ENCODE data around the gene GAS6. TPM values are rescaled to one million over a fixed set of nuclear protein-coding genes. Genes with fewer than 3 reads are reported as not detected.

The GAS6 gene
- total RNA-seq, 1 experiment from 2014 or later = 49.4 TPM

DNA sequence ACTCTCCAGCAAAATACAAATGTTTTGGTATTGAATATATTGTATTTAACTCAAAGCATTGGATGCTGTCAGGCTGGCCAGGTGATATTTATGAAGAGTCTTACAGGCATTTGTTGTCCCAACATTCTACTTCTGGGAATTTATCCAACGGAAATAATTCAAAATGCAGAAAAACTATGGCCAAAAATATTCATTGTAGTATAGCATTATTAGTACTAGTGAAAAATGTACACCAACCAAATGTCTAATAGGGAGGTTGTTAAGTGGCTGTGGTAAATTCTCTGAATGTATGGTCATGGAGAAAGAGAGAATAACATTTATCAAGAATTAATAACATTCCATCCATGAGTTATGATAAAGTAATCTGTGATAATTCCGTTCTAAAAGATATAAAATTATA lies 38.6 kb upstream of the GAS6 start:
- ChIA-PET RAD21 (ENCODE audit: low non-redundant PET in 1 of 2, low total read pairs in 2 of 2, uncharacterized antibody in 2 of 2, unreplicated experiment in 2 of 2) (no interaction called here), CTCF (no interaction called here), POLR2A (no interaction called here)
- no peaks in the 10 kb centered on the region for H3K9me2 ChIP-seq (ENCODE audit: insufficient read depth)
- H3K9me3 ChIP-seq (ENCODE audit: control insufficient read depth in 1 of 2, insufficient read depth in 1 of 2, low read depth in 1 of 2, low read length in 2 of 2) = no peaks in the 10 kb centered on the region
- no peak for ATAC-seq
- no peaks in the 10 kb centered on the region for H3K79me2 ChIP-seq (ENCODE audit: insufficient read depth, low read length)
- H3K4me2 ChIP-seq (ENCODE audit: low read length) = no peak overlapping the region
- intact Hi-C loops (cut with micrococcal nuclease) = no loop called here
- H4K20me1 ChIP-seq (ENCODE audit: insufficient read depth) = no peaks in the 10 kb centered on the region
- no peaks in the 10 kb centered on the region for H3K36me3 ChIP-seq (ENCODE audit: control insufficient read depth in 1 of 2, insufficient read depth in 2 of 2, low read length in 2 of 2)
- DNase-seq (ENCODE audit: low read depth, low spot score) = no peak
- H3K4me3 ChIP-seq (replicated peaks in 1 of 2; ENCODE audit: low read depth in 1 of 2, low read length in 2 of 2) = no peak overlapping the region
- H3K4me1 ChIP-seq (ENCODE audit: control insufficient read depth in 1 of 2, insufficient read depth in 2 of 2, low read length in 2 of 2) = peaks cover 0 to 6% of the 10 kb centered on the region in 2 experiments; a peak in 3 of 4 replicates
- BruUV-seq (replicated peaks) = no TSS peak
- TF ChIP-seq, protein P1, sequence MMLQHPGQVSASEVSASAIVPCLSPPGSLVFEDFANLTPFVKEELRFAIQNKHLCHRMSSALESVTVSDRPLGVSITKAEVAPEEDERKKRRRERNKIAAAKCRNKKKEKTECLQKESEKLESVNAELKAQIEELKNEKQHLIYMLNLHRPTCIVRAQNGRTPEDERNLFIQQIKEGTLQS (IDR thresholded peaks at IDR 0.05) = no peak
- TF ChIP-seq TCF7L2 (IDR thresholded peaks at IDR 0.05; ENCODE audit: borderline replicate concordance, extremely low read depth, insufficient read depth, insufficient read length) = no peak
- no peak for TF ChIP-seq SP1 (IDR thresholded peaks at IDR 0.05; ENCODE audit: low read depth)
- no peak for TF ChIP-seq SRF (IDR thresholded peaks at IDR 0.05; ENCODE audit: low read depth)
- no peak for TF ChIP-seq YY1 (IDR thresholded peaks at IDR 0.05; ENCODE audit: extremely low read depth, insufficient replicate concordance, low read depth, low read length)
- no peak for TF ChIP-seq EZH2phosphoT487 (IDR thresholded peaks at IDR 0.05; ENCODE audit: borderline replicate concordance)
- H3K27ac ChIP-seq (ENCODE audit: low read depth, low read length) = no peak overlapping the region
- no peaks in the 10 kb centered on the region for H3K27me3 ChIP-seq (ENCODE audit: insufficient read depth, low read length)
- no peak overlapping the region for H3K9ac ChIP-seq (ENCODE audit: low read length)
- H2AFZ ChIP-seq (ENCODE audit: low read depth, low read length, poor library complexity, severe bottlenecking) = no peak overlapping the region

DNA sequence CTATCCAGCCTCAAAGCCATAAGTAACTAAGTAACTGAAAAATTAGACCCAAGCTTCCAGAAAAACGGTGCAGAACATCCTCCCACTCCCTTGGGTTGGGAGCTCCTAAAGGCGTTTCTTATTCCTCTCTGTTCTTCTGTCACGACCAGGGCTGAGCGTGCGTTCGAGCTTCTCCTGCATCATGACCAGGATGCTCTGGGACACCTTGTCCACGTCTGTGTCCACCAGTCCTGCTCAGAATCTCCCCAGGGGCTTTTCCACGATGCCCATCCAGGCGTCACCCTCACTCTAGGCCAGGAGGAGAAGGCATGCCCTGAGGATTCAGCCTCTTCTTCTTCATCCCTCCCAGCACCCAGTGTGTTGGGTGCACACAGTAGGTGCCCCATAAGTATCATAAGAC lies 37.8 kb upstream of the GAS6 start:
- Histone ChIP-seq H2AFZ (ENCODE audit: low read depth, low read length, poor library complexity, severe bottlenecking) (no peak overlapping the region), H3K9me2 (ENCODE audit: insufficient read depth) (no peaks in the 10 kb centered on the region), H3K27ac (ENCODE audit: low read depth, low read length) (no peak overlapping the region), H3K79me2 (ENCODE audit: insufficient read depth, low read length) (no peaks in the 10 kb centered on the region), H3K27me3 (ENCODE audit: insufficient read depth, low read length) (no peaks in the 10 kb centered on the region), H3K9ac (ENCODE audit: low read length) (no peak overlapping the region), H4K20me1 (ENCODE audit: insufficient read depth) (no peaks in the 10 kb centered on the region), H3K4me2 (ENCODE audit: low read length) (no peak overlapping the region), H3K4me3 (replicated peaks in 1 of 2; ENCODE audit: low read depth in 1 of 2, low read length in 2 of 2) (no peak overlapping the region), H3K36me3 (ENCODE audit: control insufficient read depth in 1 of 2, insufficient read depth in 2 of 2, low read length in 2 of 2) (no peaks in the 10 kb centered on the region), H3K4me1 (ENCODE audit: control insufficient read depth in 1 of 2, insufficient read depth in 2 of 2, low read length in 2 of 2) (peaks cover 0 to 15% of the 10 kb centered on the region in 2 experiments; a peak in 3 of 4 replicates), H3K9me3 (ENCODE audit: control insufficient read depth in 1 of 2, insufficient read depth in 1 of 2, low read depth in 1 of 2, low read length in 2 of 2) (no peaks in the 10 kb centered on the region)
- no peak for ATAC-seq
- intact Hi-C loops (cut with micrococcal nuclease) = no loop called here
- CTCF ChIA-PET = no interaction called here
- TF ChIP-seq JUND (IDR thresholded peaks at IDR 0.05) (no peak), CBX3 (IDR thresholded peaks at IDR 0.05; ENCODE audit: low read depth) (no peak), FOSL1 (IDR thresholded peaks at IDR 0.05; ENCODE audit: low read depth) (no peak), RAD21 (IDR thresholded peaks at IDR 0.05; ENCODE audit: low read depth) (no peak), ELF1 (IDR thresholded peaks at IDR 0.05; ENCODE audit: borderline replicate concordance, low read depth) (no peak), ZFX (IDR thresholded peaks at IDR 0.05) (no peak), EZH2 (IDR thresholded peaks at IDR 0.05) (no peak), POLR2A (IDR thresholded peaks at IDR 0.05; ENCODE audit: borderline replicate concordance, extremely low read depth, insufficient read depth, insufficient read length) (no peak), EZH2phosphoT487 (IDR thresholded peaks at IDR 0.05; ENCODE audit: borderline replicate concordance) (no peak)
- TF ChIP-seq, protein P2, sequence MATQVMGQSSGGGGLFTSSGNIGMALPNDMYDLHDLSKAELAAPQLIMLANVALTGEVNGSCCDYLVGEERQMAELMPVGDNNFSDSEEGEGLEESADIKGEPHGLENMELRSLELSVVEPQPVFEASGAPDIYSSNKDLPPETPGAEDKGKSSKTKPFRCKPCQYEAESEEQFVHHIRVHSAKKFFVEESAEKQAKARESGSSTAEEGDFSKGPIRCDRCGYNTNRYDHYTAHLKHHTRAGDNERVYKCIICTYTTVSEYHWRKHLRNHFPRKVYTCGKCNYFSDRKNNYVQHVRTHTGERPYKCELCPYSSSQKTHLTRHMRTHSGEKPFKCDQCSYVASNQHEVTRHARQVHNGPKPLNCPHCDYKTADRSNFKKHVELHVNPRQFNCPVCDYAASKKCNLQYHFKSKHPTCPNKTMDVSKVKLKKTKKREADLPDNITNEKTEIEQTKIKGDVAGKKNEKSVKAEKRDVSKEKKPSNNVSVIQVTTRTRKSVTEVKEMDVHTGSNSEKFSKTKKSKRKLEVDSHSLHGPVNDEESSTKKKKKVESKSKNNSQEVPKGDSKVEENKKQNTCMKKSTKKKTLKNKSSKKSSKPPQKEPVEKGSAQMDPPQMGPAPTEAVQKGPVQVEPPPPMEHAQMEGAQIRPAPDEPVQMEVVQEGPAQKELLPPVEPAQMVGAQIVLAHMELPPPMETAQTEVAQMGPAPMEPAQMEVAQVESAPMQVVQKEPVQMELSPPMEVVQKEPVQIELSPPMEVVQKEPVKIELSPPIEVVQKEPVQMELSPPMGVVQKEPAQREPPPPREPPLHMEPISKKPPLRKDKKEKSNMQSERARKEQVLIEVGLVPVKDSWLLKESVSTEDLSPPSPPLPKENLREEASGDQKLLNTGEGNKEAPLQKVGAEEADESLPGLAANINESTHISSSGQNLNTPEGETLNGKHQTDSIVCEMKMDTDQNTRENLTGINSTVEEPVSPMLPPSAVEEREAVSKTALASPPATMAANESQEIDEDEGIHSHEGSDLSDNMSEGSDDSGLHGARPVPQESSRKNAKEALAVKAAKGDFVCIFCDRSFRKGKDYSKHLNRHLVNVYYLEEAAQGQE (IDR thresholded peaks at IDR 0.05; ENCODE audit: low read depth) = no peak
- RAD21 ChIA-PET (ENCODE audit: low non-redundant PET in 1 of 2, low total read pairs in 2 of 2, uncharacterized antibody in 2 of 2, unreplicated experiment in 2 of 2) = no interaction called here
- BruUV-seq (replicated peaks) = no TSS peak
- POLR2A ChIA-PET = no interaction called here
- DNase-seq (ENCODE audit: low read depth, low spot score) = no peak

All from HCT116 (cell line).